ENCODE results near the gene IL22RA1. TPM values are rescaled to one million over a fixed set of nuclear protein-coding genes. Genes with fewer than 3 reads are reported as not detected.

Gene IL22RA1
- total and polyA plus RNA-seq, 10 of the 15 experiments (the other 5 are each of a cell fraction or from before 2014, with no cell fraction given) = not detected

DNA sequence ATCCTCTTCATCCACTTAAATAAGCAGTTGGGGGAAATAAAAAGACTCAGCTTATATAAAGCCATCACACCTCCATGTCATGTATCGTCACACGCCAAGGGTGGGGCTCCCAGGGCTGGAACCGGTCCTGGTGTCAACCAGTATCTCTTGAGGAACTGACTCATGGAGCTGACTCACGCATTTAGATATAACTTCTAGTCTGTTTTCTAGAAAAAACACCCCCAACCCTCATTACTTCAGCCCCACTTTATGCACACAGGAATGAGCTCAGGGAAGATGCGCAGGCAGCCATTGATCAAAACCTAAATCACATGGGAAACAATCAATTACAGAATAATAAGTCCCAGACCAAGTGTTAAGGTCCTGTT lies 6.9 kb upstream of the IL22RA1 start (continued):
- TF ChIP-seq, protein P1, sequence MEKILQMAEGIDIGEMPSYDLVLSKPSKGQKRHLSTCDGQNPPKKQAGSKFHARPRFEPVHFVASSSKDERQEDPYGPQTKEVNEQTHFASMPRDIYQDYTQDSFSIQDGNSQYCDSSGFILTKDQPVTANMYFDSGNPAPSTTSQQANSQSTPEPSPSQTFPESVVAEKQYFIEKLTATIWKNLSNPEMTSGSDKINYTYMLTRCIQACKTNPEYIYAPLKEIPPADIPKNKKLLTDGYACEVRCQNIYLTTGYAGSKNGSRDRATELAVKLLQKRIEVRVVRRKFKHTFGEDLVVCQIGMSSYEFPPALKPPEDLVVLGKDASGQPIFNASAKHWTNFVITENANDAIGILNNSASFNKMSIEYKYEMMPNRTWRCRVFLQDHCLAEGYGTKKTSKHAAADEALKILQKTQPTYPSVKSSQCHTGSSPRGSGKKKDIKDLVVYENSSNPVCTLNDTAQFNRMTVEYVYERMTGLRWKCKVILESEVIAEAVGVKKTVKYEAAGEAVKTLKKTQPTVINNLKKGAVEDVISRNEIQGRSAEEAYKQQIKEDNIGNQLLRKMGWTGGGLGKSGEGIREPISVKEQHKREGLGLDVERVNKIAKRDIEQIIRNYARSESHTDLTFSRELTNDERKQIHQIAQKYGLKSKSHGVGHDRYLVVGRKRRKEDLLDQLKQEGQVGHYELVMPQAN (conservative IDR thresholded peaks at IDR 0.05) = no peak
- no peak for TF ChIP-seq KLF5 (IDR thresholded peaks at IDR 0.05; ENCODE audit: partially characterized antibody)
- no peak for TF ChIP-seq PML (IDR thresholded peaks at IDR 0.05; ENCODE audit: low read length)

DNA sequence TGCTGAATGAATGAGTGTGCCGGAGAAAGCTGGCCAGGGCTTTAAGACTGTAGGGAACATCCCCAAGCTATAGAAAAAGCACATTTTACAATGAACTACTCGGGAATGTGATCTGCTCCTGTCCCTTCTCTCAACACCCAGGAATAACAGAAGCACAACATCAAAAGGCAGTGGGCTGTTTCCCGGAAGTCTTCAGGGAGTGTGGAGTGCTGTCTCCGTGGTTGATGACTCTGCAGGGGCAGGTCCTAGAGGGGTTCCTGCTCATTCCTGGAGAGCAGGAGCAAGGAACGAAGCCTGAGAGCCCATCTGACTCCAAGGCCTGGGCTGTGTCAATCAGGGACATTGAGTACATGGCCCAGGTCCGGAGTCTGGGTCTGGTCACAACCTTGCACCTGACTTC lies 4.9 kb upstream of the IL22RA1 start:
- in situ Hi-C loops (cut with MboI) (no loop called here), intact Hi-C loops (cut with micrococcal nuclease; ENCODE audit: unreplicated experiment) (no loop called here)
- Histone ChIP-seq H2AFZ (ENCODE audit: control insufficient read depth, low read depth, low read length) (no peak overlapping the region), H3K79me2 (ENCODE audit: control insufficient read depth, insufficient read depth, low read length) (no peaks in the 10 kb centered on the region), H3K27ac (ENCODE audit: control insufficient read depth, insufficient read depth) (no peak overlapping the region), H3K9me3 (replicated peaks; ENCODE audit: control insufficient read depth, insufficient read depth, low read length) (no peaks in the 10 kb centered on the region), H3K4me2 (ENCODE audit: control insufficient read depth, insufficient read depth) (no peak overlapping the region), H4K20me1 (ENCODE audit: control insufficient read depth, insufficient read depth) (no peaks in the 10 kb centered on the region; the same call in 1 of the 2 replicates), H3K4me3 (no peak overlapping the region), H3K36me3 (ENCODE audit: control insufficient read depth in 2 of 2, insufficient read depth in 2 of 2, low read length in 1 of 2) (no peaks in the 10 kb centered on the region), H3K4me1 (ENCODE audit: control insufficient read depth, insufficient read depth, low read length) (peaks cover 4% of the 10 kb centered on the region), H3K27me3 (replicated peaks in 1 of 2; ENCODE audit: control insufficient read depth in 2 of 2, insufficient read depth in 2 of 2, low read length in 1 of 2) (peaks cover 5 to 7% of the 10 kb centered on the region in 2 experiments; a peak in 3 of 4 replicates), H3K9ac (ENCODE audit: control insufficient read depth, insufficient read depth, low read length) (no peak overlapping the region)
- SMC1A ChIA-PET (ENCODE audit: uncharacterized antibody, unreplicated experiment) = interaction anchor here (1.0 to 9.5 kb wide), 3 partner anchors 43 to 245 kb away, joined by 4 to 104 read pairs (median 5); no protein-coding TSS in a partner anchor
- CTCF ChIA-PET = interaction anchor here (0.6 to 10.4 kb wide), 6 partner anchors 43 to 448 kb away, joined by 3 to 134 read pairs (median 3); no protein-coding TSS in a partner anchor
- WGBS (ENCODE audit: insufficient coverage, insufficient replicate concordance, low lambda C conversion rate, missing lambda C conversion rate) = 42% methylated on average over 6 of the region's 6 CpGs
- ATAC-seq = no peak
- no TSS peak for BruUV-seq (replicated peaks)
- no peak for TF ChIP-seq RFX5 (IDR thresholded peaks at IDR 0.05; ENCODE audit: low read depth, low read length)
- TF ChIP-seq ZNF24 (IDR thresholded peaks at IDR 0.05) = no peak
- TF ChIP-seq SUZ12 (IDR thresholded peaks at IDR 0.05; ENCODE audit: unreplicated experiment) = no peak
- TF ChIP-seq FOXK2 (IDR thresholded peaks at IDR 0.05) = no peak
- TF ChIP-seq RUNX3 (IDR thresholded peaks at IDR 0.05; ENCODE audit: low read length) = no peak
- TF ChIP-seq, protein P2, sequence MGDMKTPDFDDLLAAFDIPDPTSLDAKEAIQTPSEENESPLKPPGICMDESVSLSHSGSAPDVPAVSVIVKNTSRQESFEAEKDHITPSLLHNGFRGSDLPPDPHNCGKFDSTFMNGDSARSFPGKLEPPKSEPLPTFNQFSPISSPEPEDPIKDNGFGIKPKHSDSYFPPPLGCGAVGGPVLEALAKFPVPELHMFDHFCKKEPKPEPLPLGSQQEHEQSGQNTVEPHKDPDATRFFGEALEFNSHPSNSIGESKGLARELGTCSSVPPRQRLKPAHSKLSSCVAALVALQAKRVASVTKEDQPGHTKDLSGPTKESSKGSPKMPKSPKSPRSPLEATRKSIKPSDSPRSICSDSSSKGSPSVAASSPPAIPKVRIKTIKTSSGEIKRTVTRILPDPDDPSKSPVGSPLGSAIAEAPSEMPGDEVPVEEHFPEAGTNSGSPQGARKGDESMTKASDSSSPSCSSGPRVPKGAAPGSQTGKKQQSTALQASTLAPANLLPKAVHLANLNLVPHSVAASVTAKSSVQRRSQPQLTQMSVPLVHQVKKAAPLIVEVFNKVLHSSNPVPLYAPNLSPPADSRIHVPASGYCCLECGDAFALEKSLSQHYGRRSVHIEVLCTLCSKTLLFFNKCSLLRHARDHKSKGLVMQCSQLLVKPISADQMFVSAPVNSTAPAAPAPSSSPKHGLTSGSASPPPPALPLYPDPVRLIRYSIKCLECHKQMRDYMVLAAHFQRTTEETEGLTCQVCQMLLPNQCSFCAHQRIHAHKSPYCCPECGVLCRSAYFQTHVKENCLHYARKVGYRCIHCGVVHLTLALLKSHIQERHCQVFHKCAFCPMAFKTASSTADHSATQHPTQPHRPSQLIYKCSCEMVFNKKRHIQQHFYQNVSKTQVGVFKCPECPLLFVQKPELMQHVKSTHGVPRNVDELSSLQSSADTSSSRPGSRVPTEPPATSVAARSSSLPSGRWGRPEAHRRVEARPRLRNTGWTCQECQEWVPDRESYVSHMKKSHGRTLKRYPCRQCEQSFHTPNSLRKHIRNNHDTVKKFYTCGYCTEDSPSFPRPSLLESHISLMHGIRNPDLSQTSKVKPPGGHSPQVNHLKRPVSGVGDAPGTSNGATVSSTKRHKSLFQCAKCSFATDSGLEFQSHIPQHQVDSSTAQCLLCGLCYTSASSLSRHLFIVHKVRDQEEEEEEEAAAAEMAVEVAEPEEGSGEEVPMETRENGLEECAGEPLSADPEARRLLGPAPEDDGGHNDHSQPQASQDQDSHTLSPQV (IDR thresholded peaks at IDR 0.05) = no peak
- TF ChIP-seq BHLHE40 (IDR thresholded peaks at IDR 0.05; ENCODE audit: borderline replicate concordance in 1 of 2, low read depth in 2 of 2, low read length in 1 of 2) = no peak
- TF ChIP-seq ZZZ3 (IDR thresholded peaks at IDR 0.05; ENCODE audit: control insufficient read depth, insufficient read length, low read depth) = no peak
- no peak for TF ChIP-seq FOS (IDR thresholded peaks at IDR 0.05; ENCODE audit: borderline replicate concordance, extremely low read depth, insufficient read length)
- TF ChIP-seq ESRRA (IDR thresholded peaks at IDR 0.05; ENCODE audit: low read length) = no peak
- POLR2A ChIA-PET = no interaction called here
- no peak for DNase-seq (ENCODE audit: low read depth, low spot score)
- no peak for FAIRE-seq
- RAD21 ChIA-PET (ENCODE audit: unreplicated experiment) = interaction anchor here (1.1 kb wide), 1 partner anchor 243 kb away, joined by 5 read pairs; no protein-coding TSS in a partner anchor
